Epithelial cell of proximal tubule (primary cell): ENCODE results near the gene HNRNPH1. TPM values are rescaled to one million over a fixed set of nuclear protein-coding genes. Genes with fewer than 3 reads are reported as not detected.
A peak's percentile ranks its signal among the peaks of the same experiment; 100 is the strongest.

ENCODE experiments used
- DNase-seq: peaks from one replicate; pipeline ENCODE4 v3.0.0-alpha.2; 2011; ENCODE audit warnings: low read depth
- H3K4me3 ChIP-seq: 2 replicates; pipeline ENCODE4 v1.5.1; 2011; ENCODE audit warnings: low read depth, mild to moderate bottlenecking, low read length
- total RNA-seq: library from RNA; depleted of rRNA; stranded (reverse); fragments of >200 nt; gene quantifications from 2 replicates; pipeline ENCODE4 v1.2.3, GENCODE V29; 2015
- TF ChIP-seq, protein P1 (sequence below): conservative IDR thresholded peaks from 2 replicates; pipeline ENCODE4 v1.5.1; 2012; ENCODE audit warnings: low read depth, mild to moderate bottlenecking, low read length

HNRNPH1 gene
- total RNA-seq, 1 donor from 2014 or later = 511 TPM

DNA sequence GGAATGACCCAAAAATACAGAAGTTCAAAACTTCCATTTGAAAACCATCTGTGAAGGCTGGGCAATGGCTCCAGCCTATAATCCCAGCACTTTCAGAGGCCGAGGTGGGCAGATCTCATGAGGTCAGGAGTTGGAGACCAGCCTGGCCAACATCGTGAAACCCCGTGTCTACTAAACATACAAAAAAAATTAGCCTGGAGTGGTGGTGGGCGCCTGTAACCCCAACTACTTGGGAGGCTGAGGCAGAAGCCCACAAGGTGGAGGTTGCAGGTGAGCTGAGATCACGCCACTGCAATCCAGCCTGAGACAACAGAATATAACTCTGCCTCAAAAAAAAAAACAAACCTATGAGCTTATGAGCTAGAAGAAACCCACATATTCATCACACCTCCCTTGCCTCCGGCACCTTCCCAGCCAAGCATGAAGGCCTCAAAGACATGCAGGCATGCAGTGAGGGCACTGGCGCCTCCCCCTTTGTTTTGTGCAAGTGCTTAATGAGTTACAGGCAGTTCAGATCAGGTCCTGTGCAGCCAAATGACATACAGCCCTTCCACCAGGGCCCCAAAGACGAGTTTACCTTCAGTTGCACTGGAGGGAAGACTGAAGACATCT lies 9.9 kb downstream of the HNRNPH1 start:
- H3K4me3 ChIP-seq = no peak overlapping the region
- DNase-seq = peak; percentile 40
- TF ChIP-seq, protein P1, sequence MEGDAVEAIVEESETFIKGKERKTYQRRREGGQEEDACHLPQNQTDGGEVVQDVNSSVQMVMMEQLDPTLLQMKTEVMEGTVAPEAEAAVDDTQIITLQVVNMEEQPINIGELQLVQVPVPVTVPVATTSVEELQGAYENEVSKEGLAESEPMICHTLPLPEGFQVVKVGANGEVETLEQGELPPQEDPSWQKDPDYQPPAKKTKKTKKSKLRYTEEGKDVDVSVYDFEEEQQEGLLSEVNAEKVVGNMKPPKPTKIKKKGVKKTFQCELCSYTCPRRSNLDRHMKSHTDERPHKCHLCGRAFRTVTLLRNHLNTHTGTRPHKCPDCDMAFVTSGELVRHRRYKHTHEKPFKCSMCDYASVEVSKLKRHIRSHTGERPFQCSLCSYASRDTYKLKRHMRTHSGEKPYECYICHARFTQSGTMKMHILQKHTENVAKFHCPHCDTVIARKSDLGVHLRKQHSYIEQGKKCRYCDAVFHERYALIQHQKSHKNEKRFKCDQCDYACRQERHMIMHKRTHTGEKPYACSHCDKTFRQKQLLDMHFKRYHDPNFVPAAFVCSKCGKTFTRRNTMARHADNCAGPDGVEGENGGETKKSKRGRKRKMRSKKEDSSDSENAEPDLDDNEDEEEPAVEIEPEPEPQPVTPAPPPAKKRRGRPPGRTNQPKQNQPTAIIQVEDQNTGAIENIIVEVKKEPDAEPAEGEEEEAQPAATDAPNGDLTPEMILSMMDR = no peak

DNA sequence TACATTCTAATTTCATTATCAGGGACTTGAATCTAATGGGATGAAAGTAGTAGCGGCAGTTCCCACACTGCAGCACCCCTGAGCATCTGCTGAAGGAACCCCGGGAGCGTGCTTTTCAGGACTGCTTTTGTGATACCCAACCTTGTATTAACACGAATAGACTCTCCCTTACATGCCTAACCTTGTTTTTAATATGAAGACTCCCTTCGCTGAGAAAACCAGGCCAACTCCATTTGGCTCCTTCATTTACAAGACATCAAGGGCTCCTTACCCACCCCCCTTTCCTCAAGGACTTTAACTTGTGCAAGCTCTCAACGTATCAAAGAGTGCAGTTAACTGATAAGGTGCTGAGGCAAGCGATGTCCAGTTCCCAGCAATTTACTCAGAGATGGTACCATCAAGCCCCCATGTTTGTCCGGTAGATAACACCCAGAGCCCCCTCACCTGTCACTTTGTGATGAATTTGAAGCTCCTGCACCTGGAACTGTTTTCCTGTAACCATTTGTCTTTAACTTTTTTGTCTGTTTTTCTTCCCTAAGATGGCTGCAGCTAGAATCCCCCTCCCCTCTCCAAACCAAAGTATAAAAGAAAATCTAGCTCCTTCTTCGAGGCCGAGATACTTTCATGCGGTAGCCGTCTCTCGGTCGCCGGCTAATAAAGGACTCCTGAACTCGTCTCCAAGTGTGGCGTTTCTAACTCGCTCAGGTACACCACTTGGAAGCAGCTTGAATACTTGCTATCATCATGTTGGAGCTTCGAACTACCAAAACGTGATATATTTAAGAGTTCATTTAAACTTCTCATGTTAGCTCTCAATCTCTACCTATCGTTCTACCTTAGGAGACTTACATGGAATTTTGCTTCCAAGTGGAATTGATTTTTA lies 10.7 kb downstream of the HNRNPH1 start:
- DNase-seq = no peak
- TF ChIP-seq, protein P1 = no peak
- H3K4me3 ChIP-seq = no peak overlapping the region

DNA sequence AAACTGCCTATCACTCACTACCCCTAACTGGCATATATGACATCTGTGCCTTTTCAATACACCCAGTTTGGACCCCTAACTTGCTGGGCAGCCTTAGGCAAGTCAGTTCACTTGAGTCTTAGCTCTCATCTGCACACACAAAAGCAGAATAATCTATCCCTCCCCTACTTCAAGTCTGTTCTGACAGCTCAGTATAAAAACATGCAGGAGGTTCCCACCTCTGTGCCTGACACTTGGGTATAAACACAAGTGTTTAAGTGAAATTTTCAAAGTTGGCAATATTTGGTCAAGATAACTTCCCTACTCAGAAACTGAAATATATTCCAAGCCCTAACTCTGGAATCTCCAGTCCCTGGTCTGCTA lies 12.6 kb downstream of the HNRNPH1 start:
- TF ChIP-seq, protein P1 = no peak
- H3K4me3 ChIP-seq = no peak overlapping the region
- DNase-seq = no peak

DNA sequence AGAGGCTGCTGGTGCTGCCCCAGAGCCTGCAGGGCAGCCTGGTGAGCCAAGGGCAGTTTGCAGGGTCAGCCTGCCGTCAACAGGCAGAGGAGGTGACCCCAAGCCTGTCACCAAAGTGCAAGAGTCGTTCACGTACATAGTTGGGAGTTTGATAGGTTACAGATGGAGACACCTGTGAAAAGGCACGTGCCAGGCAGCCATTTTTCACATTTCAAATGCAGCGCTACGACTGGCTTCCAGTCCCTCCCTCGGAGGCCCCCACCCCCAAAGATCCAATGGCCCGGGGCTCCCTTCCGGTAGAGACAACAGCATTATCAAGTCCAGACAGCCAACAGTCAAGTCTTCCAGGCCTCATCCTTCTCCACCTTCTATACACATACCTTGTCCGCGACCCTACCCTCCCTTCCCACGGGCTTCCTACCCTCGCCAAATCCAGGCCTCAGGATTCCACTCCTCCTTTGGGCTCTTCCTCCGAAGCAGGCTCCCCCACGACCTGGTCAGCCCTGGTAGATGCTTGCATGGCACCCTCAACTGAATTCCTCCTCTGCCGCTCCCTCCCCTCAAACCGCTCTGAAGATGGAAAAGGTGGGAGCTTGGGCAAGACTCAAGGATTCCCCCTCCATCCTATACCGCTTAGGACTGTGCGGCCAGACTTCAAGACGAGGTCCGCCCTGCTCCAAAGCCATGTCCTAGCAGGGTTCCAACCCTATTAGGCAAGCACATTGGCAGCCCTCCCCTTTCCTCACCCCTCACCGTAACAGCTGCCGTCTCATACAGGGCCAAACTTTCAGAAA lies 13.2 kb downstream of the HNRNPH1 start:
- TF ChIP-seq, protein P1 = no peak
- DNase-seq = no peak
- no peak overlapping the region for H3K4me3 ChIP-seq

DNA sequence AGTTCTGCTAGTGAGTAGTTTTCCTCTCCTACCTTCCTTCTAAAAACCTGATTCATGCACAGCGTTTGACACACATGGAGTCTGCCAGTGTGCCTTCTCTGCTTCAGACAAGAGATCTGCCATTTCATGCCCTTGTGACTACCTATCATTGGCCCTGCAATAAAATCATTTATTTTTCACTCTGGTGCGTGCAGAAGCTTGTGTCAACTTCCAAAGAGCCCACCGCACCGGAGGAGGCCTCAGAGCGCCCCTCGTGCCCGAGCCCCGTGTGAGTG lies 13.7 kb downstream of the HNRNPH1 start:
- TF ChIP-seq, protein P1 = no peak
- no peak for DNase-seq
- H3K4me3 ChIP-seq = no peak overlapping the region

DNA sequence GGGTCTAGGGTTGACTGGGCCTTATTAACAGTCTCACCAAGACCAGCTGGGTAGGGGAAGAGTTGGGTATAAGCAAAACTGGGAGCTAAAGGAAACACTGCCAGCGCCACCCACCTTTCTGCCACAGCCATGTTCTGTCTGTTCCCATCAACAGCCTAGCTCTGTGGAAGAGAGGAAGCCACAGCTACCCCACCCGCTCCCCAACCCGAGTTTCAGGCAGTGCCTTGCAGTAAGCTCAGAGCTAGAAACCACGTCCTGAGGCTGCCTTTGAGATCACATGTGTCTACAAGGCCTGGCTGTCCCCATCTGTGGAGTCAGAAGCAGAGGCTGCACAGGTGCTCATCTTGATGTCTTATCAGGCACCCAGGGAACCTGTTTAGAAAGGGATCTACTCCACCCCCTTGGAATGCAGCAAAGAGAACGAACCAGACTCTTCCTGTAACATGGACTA lies 15.3 kb downstream of the HNRNPH1 start:
- TF ChIP-seq, protein P1 = no peak
- no peak overlapping the region for H3K4me3 ChIP-seq
- DNase-seq = no peak
